Stimulated activated naive B cell treated with anti-CD40 and anti-IgM and Interleukin-4, amounts not matched to agents 10 μg/mL and 1 μg/mL and 100 μg/mL, for 72 hours (primary cell): ENCODE data around the gene SPATA13.

ENCODE experiments used
- ATAC-seq, 2 donors: fragments of 150-1000 bp; cut with Tn5 transposase; replicated peaks; 2 replicates each; pipeline ENCODE4 v1.10.0; 2021; ENCODE audit warnings: moderate library complexity in 1 of 2
- DNase-seq: peaks from one replicate; pipeline ENCODE4 v3.0.0; 2021
- H3K27ac Mint-ChIP-seq: one replicate; pipeline ENCODE4 v1.8.0; 2022; ENCODE audit warnings: mild to moderate bottlenecking, mixed read lengths
- H3K27me3 Mint-ChIP-seq, 2 donors: one replicate each; pipeline ENCODE4 v1.8.0; 2022; ENCODE audit warnings: mixed read lengths in 2 of 2
- H3K36me3 Mint-ChIP-seq, 2 donors: one replicate each; pipeline ENCODE4 v1.8.0; 2022; ENCODE audit warnings: mixed read lengths in 2 of 2, mild to moderate bottlenecking in 1 of 2
- H3K4me1 Mint-ChIP-seq, 2 donors: one replicate each; pipeline ENCODE4 v1.8.0; 2022; ENCODE audit warnings: mixed read lengths in 2 of 2, mild to moderate bottlenecking in 1 of 2
- H3K4me3 Mint-ChIP-seq, 2 donors: one replicate each; pipeline ENCODE4 v1.8.0; 2022; ENCODE audit warnings: mild to moderate bottlenecking in 2 of 2, mixed read lengths in 2 of 2, moderate library complexity in 1 of 2
- H3K9me3 Mint-ChIP-seq, 2 donors: one replicate each; pipeline ENCODE4 v1.8.0; 2022; ENCODE audit warnings: mixed read lengths in 2 of 2, mild to moderate bottlenecking in 1 of 2

SPATA13 gene

GRCh38 chr13:24355103-24355502 lies 194.6 kb downstream of the SPATA13 start:
- DNase-seq (no peak), ATAC-seq (no peak)
- no peaks in the 10 kb centered on the region for H3K27me3 Mint-ChIP-seq
- H3K27ac Mint-ChIP-seq = no peak overlapping the region
- no peaks in the 10 kb centered on the region for H3K36me3 Mint-ChIP-seq
- H3K4me3 Mint-ChIP-seq = no peak overlapping the region
- no peaks in the 10 kb centered on the region for H3K9me3 Mint-ChIP-seq
- no peaks in the 10 kb centered on the region for H3K4me1 Mint-ChIP-seq

GRCh38 chr13:24356270-24356669 lies 195.8 kb downstream of the SPATA13 start:
- Mint-ChIP-seq H3K27me3 (no peaks in the 10 kb centered on the region), H3K36me3 (no peaks in the 10 kb centered on the region), H3K27ac (no peak overlapping the region), H3K4me1 (no peaks in the 10 kb centered on the region), H3K4me3 (no peak overlapping the region), H3K9me3 (no peaks in the 10 kb centered on the region)
- no peak for DNase-seq
- no peak for ATAC-seq
